HG03103 (cell line): ENCODE results near the gene VCL.

Source experiments
- ATAC-seq: cut with Tn5 transposase; IDR thresholded peaks from one replicate; pipeline ENCODE4 v1.9.1; 2021; ENCODE audit warnings: low read depth; ENCODE audit not compliant: unreplicated experiment

VCL gene

GRCh38 chr10:74067373-74068352 is 69.7 kb downstream of the VCL start:
- no peak for ATAC-seq

GRCh38 chr10:74071157-74071556 is 73.2 kb downstream of the VCL start:
- no peak for ATAC-seq

GRCh38 chr10:74072503-74072902 is 74.6 kb downstream of the VCL start:
- no peak for ATAC-seq

- ATAC-seq, result no peak
Observed at GRCh38 chr10:74075906-74076305, 78.0 kb downstream of the VCL start.

GRCh38 chr10:74076961-74077360 is 79.0 kb downstream of the VCL start:
- no peak for ATAC-seq

GRCh38 chr10:74077416-74077815 is 79.5 kb downstream of the VCL start:
- no peak for ATAC-seq

- no peak for ATAC-seq
Observed at GRCh38 chr10:74078037-74078436, 80.1 kb downstream of the VCL start.

GRCh38 chr10:74079028-74079935 is 81.4 kb downstream of the VCL start:
- no peak for ATAC-seq

GRCh38 chr10:74079936-74080590 is 82.1 kb downstream of the VCL start:
- ATAC-seq, result no peak

- no peak for ATAC-seq
Observed at GRCh38 chr10:74081192-74081803, 83.4 kb downstream of the VCL start.

GRCh38 chr10:74081941-74082718 is 84.2 kb downstream of the VCL start:
- ATAC-seq, result no peak

- no peak for ATAC-seq
Observed at GRCh38 chr10:74083304-74083703, 85.4 kb downstream of the VCL start.

- peak; percentile 50 for ATAC-seq
Observed at GRCh38 chr10:74084955-74085354, 87.0 kb downstream of the VCL start.

GRCh38 chr10:74086317-74086716 is 88.4 kb downstream of the VCL start:
- ATAC-seq, result no peak

GRCh38 chr10:74088722-74089121 is 90.8 kb downstream of the VCL start:
- no peak for ATAC-seq

GRCh38 chr10:74092372-74092771 is 94.5 kb downstream of the VCL start:
- ATAC-seq, result no peak

- no peak for ATAC-seq
Observed at GRCh38 chr10:74093530-74094164, 95.7 kb downstream of the VCL start.

- ATAC-seq, result no peak
Observed at GRCh38 chr10:74094231-74094630, 96.3 kb downstream of the VCL start.

GRCh38 chr10:74096777-74097176 is 98.9 kb downstream of the VCL start:
- ATAC-seq, result peak; percentile 88
